Upper lobe of left lung (tissue), 4 donors: Measurements from ENCODE around the gene THAP2.

Experiments
- POLR2AphosphoS5 ChIP-seq, 2 donors: sonication (generic); formaldehyde crosslinking; IDR thresholded peaks; one replicate each; pipeline ENCODE4 v1.5.1; 2017; ENCODE audit warnings: antibody characterized with exemption in 2 of 2
- TF ChIP-seq, protein P1 (sequence below), 6 experiments: fragments of 450-650 bp in 4 of 6; fragments of 200-600 bp in 2 of 6; sonication (generic) in 2 of 6; IDR thresholded peaks; one replicate each; pipeline ENCODE4 v1.5.1; 2016 to 2019; ENCODE audit warnings: antibody characterized with exemption in 6 of 6

- TF ChIP-seq, protein P1, sequence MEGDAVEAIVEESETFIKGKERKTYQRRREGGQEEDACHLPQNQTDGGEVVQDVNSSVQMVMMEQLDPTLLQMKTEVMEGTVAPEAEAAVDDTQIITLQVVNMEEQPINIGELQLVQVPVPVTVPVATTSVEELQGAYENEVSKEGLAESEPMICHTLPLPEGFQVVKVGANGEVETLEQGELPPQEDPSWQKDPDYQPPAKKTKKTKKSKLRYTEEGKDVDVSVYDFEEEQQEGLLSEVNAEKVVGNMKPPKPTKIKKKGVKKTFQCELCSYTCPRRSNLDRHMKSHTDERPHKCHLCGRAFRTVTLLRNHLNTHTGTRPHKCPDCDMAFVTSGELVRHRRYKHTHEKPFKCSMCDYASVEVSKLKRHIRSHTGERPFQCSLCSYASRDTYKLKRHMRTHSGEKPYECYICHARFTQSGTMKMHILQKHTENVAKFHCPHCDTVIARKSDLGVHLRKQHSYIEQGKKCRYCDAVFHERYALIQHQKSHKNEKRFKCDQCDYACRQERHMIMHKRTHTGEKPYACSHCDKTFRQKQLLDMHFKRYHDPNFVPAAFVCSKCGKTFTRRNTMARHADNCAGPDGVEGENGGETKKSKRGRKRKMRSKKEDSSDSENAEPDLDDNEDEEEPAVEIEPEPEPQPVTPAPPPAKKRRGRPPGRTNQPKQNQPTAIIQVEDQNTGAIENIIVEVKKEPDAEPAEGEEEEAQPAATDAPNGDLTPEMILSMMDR (IDR thresholded peaks at IDR 0.05): no peak
- no peak for TF ChIP-seq POLR2AphosphoS5 (IDR thresholded peaks at IDR 0.05)
Observed at GRCh38 chr12:71685312-71685906, 21.3 kb downstream of the THAP2 start.
